ENCODE data around the gene TENM4. TPM values are rescaled to one million over a fixed set of nuclear protein-coding genes. Genes with fewer than 3 reads are reported as not detected.

Gene TENM4
- polyA plus RNA-seq, 3 donors from 2014 or later = not detected

- peaks cover 0 to 6% (median 5%) of the 10 kb centered on the region in 6 donors for H3K9me3 Mint-ChIP-seq
- no peak for DNase-seq
- H3K4me1 Mint-ChIP-seq = no peaks in the 10 kb centered on the region
- H3K27me3 Mint-ChIP-seq (ENCODE audit: low read depth in 3 of 3) = peaks cover 0 to 4% (median 1%) of the 10 kb centered on the region in 3 donors
- no peak overlapping the region for H3K27ac Mint-ChIP-seq
- no peak overlapping the region for H3K4me3 Mint-ChIP-seq
- H3K36me3 Mint-ChIP-seq = no peaks in the 10 kb centered on the region
Measured at GRCh38 chr11:79219186-79220045, 221.4 kb downstream of the TENM4 start.

- peaks cover 0 to 6% (median 0%) of the 10 kb centered on the region in 3 donors for H3K27me3 Mint-ChIP-seq (ENCODE audit: low read depth in 3 of 3)
- no peak overlapping the region for H3K4me3 Mint-ChIP-seq
- no peaks in the 10 kb centered on the region for H3K4me1 Mint-ChIP-seq
- H3K36me3 Mint-ChIP-seq = no peaks in the 10 kb centered on the region
- H3K9me3 Mint-ChIP-seq = peaks cover 0 to 10% (median 0%) of the 10 kb centered on the region in 6 donors
- DNase-seq = no peak
- H3K27ac Mint-ChIP-seq = no peak overlapping the region
Measured at GRCh38 chr11:79212741-79213190, 228.1 kb downstream of the TENM4 start.

GRCh38 chr11:79209540-79210266 lies 231.1 kb downstream of the TENM4 start:
- Mint-ChIP-seq H3K4me3 (no peak overlapping the region), H3K27me3 (ENCODE audit: low read depth in 3 of 3) (peaks cover 0 to 4% (median 0%) of the 10 kb centered on the region in 3 donors), H3K27ac (no peak overlapping the region), H3K4me1 (no peaks in the 10 kb centered on the region), H3K36me3 (no peaks in the 10 kb centered on the region), H3K9me3 (peaks cover 0 to 8% (median 0%) of the 10 kb centered on the region in 6 donors)
- no peak for DNase-seq

GRCh38 chr11:79208126-79208525 lies 232.7 kb downstream of the TENM4 start:
- DNase-seq = no peak
- H3K27me3 Mint-ChIP-seq (ENCODE audit: low read depth in 3 of 3) = peaks cover 0 to 4% (median 0%) of the 10 kb centered on the region in 3 donors
- H3K27ac Mint-ChIP-seq = no peak overlapping the region
- H3K9me3 Mint-ChIP-seq = peaks cover 0 to under 1% (median 0%) of the 10 kb centered on the region in 6 donors
- no peak overlapping the region for H3K4me3 Mint-ChIP-seq
- H3K4me1 Mint-ChIP-seq = no peaks in the 10 kb centered on the region
- no peaks in the 10 kb centered on the region for H3K36me3 Mint-ChIP-seq

GRCh38 chr11:79206951-79207350 lies 233.9 kb downstream of the TENM4 start:
- no peaks in the 10 kb centered on the region for H3K36me3 Mint-ChIP-seq
- H3K27me3 Mint-ChIP-seq (ENCODE audit: low read depth in 3 of 3) = no peaks in the 10 kb centered on the region
- no peak overlapping the region for H3K27ac Mint-ChIP-seq
- no peaks in the 10 kb centered on the region for H3K4me1 Mint-ChIP-seq
- no peak for DNase-seq
- no peaks in the 10 kb centered on the region for H3K9me3 Mint-ChIP-seq
- no peak overlapping the region for H3K4me3 Mint-ChIP-seq

- H3K36me3 Mint-ChIP-seq = no peaks in the 10 kb centered on the region
- H3K27ac Mint-ChIP-seq = no peak overlapping the region
- peaks cover 0 to 5% (median 0%) of the 10 kb centered on the region in 6 donors for H3K9me3 Mint-ChIP-seq
- no peak for DNase-seq
- H3K27me3 Mint-ChIP-seq (ENCODE audit: low read depth in 3 of 3) = no peaks in the 10 kb centered on the region
- no peak overlapping the region for H3K4me3 Mint-ChIP-seq
- no peaks in the 10 kb centered on the region for H3K4me1 Mint-ChIP-seq
Measured at GRCh38 chr11:79205786-79206185, 235.0 kb downstream of the TENM4 start.

- Mint-ChIP-seq H3K27ac (no peak overlapping the region), H3K4me3 (no peak overlapping the region), H3K27me3 (ENCODE audit: low read depth in 3 of 3) (peaks cover 0 to 2% (median 2%) of the 10 kb centered on the region in 3 donors), H3K4me1 (no peaks in the 10 kb centered on the region), H3K36me3 (no peaks in the 10 kb centered on the region), H3K9me3 (peaks cover 0 to 6% (median 0%) of the 10 kb centered on the region in 6 donors)
- no peak for DNase-seq
Measured at GRCh38 chr11:79201677-79202347, 239.0 kb downstream of the TENM4 start.

- Mint-ChIP-seq H3K36me3 (no peaks in the 10 kb centered on the region), H3K4me3 (no peak overlapping the region), H3K4me1 (no peaks in the 10 kb centered on the region), H3K9me3 (peaks cover 0 to 6% (median 0%) of the 10 kb centered on the region in 6 donors), H3K27ac (no peak overlapping the region), H3K27me3 (ENCODE audit: low read depth in 3 of 3) (peaks cover under 1 to 2% (median 2%) of the 10 kb centered on the region in 3 donors)
- no peak for DNase-seq
Measured at GRCh38 chr11:79200398-79201070, 240.3 kb downstream of the TENM4 start.

GRCh38 chr11:79199729-79200354 lies 241.0 kb downstream of the TENM4 start:
- Mint-ChIP-seq H3K4me3 (no peak overlapping the region), H3K27ac (no peak overlapping the region), H3K4me1 (no peaks in the 10 kb centered on the region), H3K9me3 (peaks cover 0 to 6% (median 0%) of the 10 kb centered on the region in 6 donors), H3K27me3 (ENCODE audit: low read depth in 3 of 3) (peaks cover 2% of the 10 kb centered on the region in 3 donors), H3K36me3 (no peaks in the 10 kb centered on the region)
- DNase-seq = no peak

- DNase-seq = no peak
- no peak overlapping the region for H3K27ac Mint-ChIP-seq
- H3K9me3 Mint-ChIP-seq = peaks cover 0 to 6% (median under 1%) of the 10 kb centered on the region in 6 donors
- H3K36me3 Mint-ChIP-seq = no peaks in the 10 kb centered on the region
- H3K4me3 Mint-ChIP-seq = no peak overlapping the region
- H3K27me3 Mint-ChIP-seq (ENCODE audit: low read depth in 3 of 3) = peaks cover 2% of the 10 kb centered on the region in 3 donors
- H3K4me1 Mint-ChIP-seq = no peaks in the 10 kb centered on the region
Measured at GRCh38 chr11:79198898-79199250, 242.0 kb downstream of the TENM4 start.

- Mint-ChIP-seq H3K27me3 (ENCODE audit: low read depth in 3 of 3) (peaks cover 2% of the 10 kb centered on the region in 3 donors), H3K27ac (no peak overlapping the region), H3K9me3 (peaks cover 0 to 6% (median 2%) of the 10 kb centered on the region in 6 donors), H3K4me1 (no peaks in the 10 kb centered on the region), H3K36me3 (no peaks in the 10 kb centered on the region), H3K4me3 (no peak overlapping the region)
- no peak for DNase-seq
Measured at GRCh38 chr11:79198203-79198897, 242.5 kb downstream of the TENM4 start.

GRCh38 chr11:79196950-79197349 lies 243.9 kb downstream of the TENM4 start:
- peaks cover 0 to 6% (median 2%) of the 10 kb centered on the region in 6 donors for H3K9me3 Mint-ChIP-seq
- H3K27me3 Mint-ChIP-seq (ENCODE audit: low read depth in 3 of 3) = peaks cover 2% of the 10 kb centered on the region in 3 donors
- no peak overlapping the region for H3K27ac Mint-ChIP-seq
- no peak overlapping the region for H3K4me3 Mint-ChIP-seq
- H3K4me1 Mint-ChIP-seq = no peaks in the 10 kb centered on the region
- no peak for DNase-seq
- H3K36me3 Mint-ChIP-seq = no peaks in the 10 kb centered on the region

All from immature natural killer cell (primary cell).